DMS 273 (cell line): ENCODE data around the gene KIF2C.

ENCODE experiments used
- DNase-seq: peaks from one replicate; lab custom pipeline; 2025; ENCODE audit not compliant: unreplicated experiment; lab: John Stamatoyannopoulos, UW

Gene KIF2C

GRCh38 chr1:44775078-44775929 lies 35.7 kb downstream of the KIF2C start, which contains the start of gene RPS8:
Gene RPS8 (plus strand): TSS chr1:44775540. CDS start chr1:44775597, 57 bp downstream.
- peak; percentile 98 for DNase-seq

GRCh38 chr1:44775930-44776729 lies 36.5 kb downstream of the KIF2C start:
- peak; percentile 55 for DNase-seq

- DNase-seq = no peak
Observed at GRCh38 chr1:44776730-44777068, 37.1 kb downstream of the KIF2C start.

DNA sequence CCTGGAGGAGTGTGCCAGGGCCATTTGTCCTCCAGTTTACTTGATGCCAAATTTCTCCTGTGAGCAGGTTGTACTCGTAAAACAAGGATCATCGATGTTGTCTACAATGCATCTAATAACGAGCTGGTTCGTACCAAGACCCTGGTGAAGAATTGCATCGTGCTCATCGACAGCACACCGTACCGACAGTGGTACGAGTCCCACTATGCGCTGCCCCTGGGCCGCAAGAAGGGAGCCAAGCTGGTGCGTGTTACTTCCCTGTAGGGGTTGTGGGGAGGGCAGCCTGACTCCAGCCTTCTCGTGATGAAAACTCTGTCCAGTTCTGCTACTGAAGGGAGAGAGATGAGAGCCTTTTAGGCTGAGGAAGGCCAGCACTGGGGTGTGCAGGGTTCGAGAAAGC lies 37.9 kb downstream of the KIF2C start:
- DNase-seq = no peak

DNA sequence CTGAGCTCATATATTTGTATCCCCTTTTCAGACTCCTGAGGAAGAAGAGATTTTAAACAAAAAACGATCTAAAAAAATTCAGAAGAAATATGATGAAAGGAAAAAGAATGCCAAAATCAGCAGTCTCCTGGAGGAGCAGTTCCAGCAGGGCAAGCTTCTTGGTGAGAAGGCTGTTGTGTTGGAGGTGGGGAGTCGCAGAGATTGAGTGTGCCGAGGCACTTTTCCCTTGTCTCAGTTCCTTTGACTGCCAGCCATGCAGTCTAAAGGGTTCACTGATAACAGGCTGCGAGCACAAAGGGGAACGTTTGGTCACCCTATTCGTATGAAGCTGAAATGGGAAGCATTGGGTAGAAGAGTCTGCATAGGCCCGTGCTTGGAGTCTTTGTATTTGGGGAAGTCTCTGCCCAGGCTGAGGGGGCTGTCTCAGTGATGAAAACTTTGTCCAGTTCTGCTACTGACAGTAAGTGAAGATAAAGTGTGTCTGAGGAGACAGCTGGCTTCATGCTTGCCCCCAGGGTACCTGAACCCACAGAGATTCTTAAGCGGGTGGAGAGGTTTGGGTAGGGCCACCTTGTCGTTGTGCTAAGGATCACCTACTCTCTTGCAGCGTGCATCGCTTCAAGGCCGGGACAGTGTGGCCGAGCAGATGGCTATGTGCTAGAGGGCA lies 38.5 kb downstream of the KIF2C start:
- no peak for DNase-seq

DNA sequence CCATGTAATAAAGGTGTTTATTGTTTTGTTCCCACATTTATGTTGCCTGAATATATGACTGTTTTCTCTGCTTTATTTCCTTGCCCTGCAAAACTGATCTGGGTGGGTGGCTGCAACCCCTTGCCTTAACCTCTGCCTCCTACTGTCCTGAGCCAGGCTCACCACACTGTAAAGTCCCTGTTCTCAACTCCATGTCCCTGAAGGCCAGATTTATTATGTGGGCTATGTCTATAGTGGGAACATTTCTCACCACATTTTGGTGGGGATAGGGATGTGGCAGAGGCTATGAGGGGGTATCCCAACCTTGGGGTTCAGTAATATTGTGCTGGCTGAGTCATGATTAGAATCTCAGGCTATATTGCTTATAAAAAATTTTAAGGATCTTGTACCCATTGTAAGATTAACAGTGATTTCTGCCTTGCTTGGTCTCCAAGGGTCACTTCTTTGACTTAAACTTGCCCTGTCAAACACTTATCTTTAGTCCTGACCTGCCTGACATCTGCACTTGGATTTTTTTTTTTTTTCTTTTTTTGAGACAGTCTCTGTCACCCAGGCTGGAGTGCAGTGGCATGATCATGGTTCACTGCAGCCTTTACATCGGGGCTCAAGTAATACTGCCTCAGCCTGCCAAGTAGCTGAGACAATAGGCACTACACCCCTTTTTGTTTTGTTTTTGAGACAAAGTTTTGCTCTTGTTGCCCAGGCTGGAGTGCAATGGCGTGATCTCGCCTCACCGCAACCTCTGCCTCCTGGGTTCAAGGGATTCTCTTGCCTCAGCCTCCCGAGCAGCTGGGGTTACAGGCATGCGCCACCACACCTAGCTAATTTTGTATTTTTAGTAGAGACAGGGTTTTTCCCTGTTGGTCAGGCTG lies 39.3 kb downstream of the KIF2C start:
- DNase-seq = no peak

DNA sequence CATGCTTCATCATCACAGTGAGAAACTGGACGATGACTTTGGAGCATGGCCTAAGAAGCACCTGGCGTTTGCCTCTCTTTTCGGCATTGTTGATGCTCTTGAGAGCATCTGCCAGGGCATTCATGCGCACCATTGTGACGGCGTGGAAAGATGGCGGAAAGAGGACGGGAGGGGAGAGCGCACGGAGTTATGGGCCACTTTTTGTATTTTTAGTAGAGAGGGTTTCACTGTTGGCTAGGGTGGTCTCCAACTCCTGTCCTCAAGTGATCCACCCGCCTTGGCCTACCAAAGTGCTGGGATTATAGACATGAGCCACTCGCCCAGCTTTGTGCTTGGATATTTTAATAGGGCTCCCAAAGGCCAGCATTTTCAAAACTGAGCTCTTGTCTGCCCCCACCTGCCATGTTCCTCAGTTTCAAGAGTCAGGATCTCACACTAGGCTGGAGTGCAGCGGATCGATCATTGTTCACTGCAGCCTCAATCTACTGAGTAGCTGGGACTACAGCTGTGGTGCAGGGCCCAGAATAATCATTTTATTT lies 41.0 kb downstream of the KIF2C start:
- peak; percentile 64 for DNase-seq

DNA sequence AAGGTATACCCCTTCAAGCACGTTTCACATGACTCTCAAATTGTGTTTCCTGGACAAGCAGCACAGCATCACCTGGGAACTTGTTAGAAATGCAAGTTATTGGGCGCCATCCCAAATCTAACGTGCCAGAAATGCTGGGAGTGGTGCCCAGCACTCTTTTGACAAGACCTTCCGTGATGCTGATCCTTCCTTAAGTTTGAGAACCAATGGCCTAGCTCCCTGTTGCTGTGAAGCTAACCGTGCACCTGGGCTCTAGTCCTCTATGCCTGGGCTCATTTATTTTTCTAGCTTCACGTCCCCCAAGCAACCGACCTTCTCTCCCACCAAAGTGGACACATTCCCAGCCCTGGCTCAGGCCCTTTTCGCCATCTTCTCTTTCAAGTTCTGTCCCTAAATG lies 44.1 kb downstream of the KIF2C start:
- DNase-seq = peak; percentile 44

DNA sequence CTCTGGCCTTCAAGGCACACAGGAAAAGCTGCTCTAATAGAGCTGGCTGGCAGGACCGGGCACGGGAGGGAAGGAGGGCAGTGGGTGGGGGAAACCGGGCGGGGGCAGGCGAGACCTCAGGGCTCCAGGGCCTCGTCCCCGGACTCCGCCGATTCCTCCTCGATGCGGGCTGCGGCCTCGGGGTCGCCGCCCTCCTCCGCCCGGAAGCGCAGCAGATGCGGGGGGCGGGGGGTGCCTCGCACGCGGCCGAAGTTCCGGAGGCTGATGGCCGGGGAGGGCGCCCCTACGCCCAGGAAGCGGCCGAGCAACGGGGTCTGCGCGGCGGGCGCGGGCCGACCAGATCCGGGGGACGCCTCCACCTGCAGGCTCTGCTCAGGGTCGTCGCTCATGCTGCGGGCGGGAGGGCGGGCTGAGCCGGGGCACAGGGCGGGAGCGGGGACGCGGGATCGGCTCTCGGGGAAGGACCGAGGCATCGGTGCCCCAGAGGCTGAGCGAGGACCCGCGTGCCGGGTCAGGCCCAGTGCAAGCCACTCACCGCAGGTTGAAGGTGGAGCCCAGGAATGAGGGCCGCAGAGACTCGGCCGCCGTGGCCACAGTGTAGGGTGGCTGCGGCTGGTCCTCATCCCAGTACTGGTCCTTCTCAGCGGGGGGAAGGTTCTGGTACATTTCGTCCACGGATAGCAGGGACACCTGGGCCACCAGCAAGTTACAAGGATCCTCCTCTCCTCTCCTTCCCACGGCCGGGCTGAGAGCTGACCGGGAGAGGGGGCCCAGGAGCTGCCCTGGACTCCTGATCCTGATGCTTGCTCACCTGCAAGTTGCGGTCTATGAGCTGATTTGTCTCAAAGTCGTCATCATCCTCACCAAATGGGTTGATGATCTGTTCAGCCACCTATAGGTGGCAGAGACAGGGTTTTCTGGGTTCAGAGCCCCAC lies 44.7 kb downstream of the KIF2C start:
- DNase-seq = no peak

GRCh38 chr1:44785029-44785380 lies 45.4 kb downstream of the KIF2C start:
- DNase-seq = no peak

DNA sequence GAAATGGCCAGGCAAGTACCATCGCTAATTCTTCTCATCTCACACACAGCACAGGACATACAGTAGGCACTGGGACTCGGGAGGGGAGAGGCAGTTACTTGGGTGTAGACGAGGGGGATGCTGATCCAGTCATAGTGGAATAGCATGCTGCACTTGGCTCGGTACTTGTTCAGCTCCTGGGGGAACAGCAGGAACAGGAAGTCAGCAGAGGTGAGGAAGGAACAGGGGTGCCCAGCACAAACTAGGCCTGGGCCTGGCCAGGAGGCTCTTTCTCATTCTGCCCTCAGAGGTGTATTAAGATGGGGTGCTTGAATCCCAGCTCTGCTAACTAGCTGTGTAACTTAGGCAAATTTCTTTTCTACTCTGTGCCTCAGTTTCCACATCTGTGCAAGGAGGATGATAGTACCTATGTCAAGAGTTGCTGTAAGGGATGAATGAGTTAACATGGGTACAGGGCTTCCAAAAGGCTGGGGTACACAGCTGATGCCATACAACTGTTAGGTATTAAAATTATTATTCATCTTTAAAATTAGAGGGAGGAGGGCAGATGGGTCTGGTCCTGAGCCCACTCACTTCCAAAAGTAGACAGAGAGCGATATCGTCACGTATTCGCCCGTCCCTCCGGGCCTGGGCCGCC lies 46.0 kb downstream of the KIF2C start:
- DNase-seq = no peak

DNA sequence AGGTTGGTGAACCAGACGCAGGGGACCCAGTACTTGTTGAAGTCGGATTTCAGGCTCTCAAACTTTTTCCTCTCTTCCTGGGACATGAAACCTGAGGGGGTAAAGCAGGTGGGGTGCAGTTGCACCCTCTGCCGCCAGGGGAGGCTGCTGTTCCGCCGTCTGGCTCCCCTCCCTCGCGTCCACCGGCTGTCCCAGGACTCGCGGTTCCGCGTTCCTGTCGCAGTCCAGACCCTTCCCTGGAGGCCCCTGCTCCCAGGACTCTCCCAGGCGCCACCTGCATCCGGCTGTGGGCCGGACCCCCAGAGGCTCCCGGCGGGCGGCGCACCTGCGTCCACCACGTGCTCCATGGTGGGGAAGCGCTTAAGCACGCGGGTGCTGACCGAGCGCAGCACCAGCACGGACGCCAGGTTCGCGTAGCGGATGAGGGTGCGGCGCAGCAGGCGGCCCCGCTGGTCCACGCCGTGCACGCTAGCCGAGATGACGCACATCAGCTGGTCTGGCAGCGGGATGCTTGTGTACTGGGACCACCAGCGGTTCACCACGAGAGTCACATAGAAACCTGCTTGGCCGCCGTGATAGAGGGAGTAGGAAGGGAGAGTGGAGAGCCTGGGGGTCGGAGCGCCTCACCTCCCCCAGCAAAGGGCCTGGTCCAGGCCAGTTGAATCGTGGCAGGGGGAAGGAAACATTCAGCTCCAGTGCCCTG lies 46.7 kb downstream of the KIF2C start:
- DNase-seq = peak; percentile 81

DNA sequence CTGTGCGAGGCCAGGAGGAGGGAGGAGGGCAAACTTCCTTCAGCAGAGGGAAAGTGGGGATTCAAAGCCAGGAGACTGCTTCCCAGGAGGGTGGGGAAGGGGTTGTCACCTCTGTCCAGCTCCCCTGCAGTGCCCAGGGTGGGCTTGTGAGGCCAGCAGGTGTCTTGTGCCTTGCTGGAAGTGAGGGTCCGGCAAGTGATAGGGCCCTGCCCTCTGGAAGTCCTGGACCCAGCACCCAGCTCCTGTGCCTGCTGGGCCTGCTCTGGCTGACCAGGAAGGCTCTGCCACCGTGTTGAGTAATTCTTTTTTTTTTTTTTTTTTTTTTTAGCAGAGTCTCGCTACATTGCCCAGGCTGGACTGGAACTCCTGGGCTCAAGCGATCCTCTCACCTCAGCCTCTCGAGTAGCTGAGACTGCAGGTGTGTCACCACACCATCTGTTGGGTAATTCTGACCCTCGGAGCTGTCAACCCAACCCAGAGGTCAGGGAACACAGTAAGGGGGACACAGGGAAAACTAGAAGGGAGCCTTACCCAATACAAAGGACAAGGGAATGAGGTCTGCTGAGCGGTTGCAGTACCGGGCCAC lies 47.3 kb downstream of the KIF2C start:
- DNase-seq = no peak

- no peak for DNase-seq
Observed at GRCh38 chr1:44787506-44787905, 47.9 kb downstream of the KIF2C start.

GRCh38 chr1:44788120-44788860 lies 48.7 kb downstream of the KIF2C start, which contains the start of gene BEST4:
Gene BEST4 (minus strand): TSS chr1:44788170. CDS start chr1:44787705, 465 bp downstream.
- no peak for DNase-seq

- DNase-seq = no peak
Observed at GRCh38 chr1:44790968-44791801, 51.5 kb downstream of the KIF2C start.
